ENCODE measurements around the gene ZCCHC24.

ZCCHC24 gene

DNA sequence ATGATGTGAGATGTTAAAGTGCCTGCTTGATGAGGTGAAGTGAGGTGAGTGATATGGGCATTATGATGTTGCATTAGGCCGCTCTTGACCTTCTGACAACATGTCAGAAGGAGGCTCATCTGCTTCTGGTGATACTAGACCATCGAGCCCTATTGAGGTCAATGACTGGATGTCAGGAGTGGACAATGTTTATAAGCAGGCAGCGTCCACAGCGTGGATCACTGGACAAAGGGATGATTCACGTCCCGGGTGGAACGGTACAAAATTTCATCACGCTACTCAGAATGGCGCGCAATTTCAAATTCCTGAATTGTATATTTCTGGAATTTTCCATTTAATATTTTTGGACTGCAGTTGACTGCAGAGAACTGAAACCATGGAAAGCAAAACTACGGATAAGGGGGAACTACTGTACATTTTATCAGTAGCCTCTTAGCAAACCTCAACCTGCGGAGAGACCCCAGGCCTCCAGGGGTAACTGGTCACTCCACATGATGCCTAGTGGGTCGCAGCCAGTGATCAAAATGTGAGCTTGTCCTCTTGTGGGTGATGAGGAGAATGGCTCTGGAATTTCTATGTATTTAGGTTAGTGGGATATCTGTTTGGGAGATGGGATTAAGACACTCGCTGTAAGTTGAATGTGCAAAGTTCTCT is 5.7 kb upstream of the ZCCHC24 start:
- H3K4me1 ChIP-seq (ENCODE audit: insufficient read depth, low read length, severe bottlenecking) = peaks cover under 1% of the 10 kb centered on the region
- H4K20me1 ChIP-seq (ENCODE audit: insufficient read depth, low read length) = no peaks in the 10 kb centered on the region
- no peak overlapping the region for H3K9ac ChIP-seq (ENCODE audit: low read length)
- no peak for TF ChIP-seq EZH2 (IDR thresholded peaks at IDR 0.05; ENCODE audit: borderline replicate concordance, low read length)
- TF ChIP-seq, protein P1, sequence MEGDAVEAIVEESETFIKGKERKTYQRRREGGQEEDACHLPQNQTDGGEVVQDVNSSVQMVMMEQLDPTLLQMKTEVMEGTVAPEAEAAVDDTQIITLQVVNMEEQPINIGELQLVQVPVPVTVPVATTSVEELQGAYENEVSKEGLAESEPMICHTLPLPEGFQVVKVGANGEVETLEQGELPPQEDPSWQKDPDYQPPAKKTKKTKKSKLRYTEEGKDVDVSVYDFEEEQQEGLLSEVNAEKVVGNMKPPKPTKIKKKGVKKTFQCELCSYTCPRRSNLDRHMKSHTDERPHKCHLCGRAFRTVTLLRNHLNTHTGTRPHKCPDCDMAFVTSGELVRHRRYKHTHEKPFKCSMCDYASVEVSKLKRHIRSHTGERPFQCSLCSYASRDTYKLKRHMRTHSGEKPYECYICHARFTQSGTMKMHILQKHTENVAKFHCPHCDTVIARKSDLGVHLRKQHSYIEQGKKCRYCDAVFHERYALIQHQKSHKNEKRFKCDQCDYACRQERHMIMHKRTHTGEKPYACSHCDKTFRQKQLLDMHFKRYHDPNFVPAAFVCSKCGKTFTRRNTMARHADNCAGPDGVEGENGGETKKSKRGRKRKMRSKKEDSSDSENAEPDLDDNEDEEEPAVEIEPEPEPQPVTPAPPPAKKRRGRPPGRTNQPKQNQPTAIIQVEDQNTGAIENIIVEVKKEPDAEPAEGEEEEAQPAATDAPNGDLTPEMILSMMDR (IDR thresholded peaks at IDR 0.05; ENCODE audit: low read length) = no peak
- no peaks in the 10 kb centered on the region for H3K36me3 ChIP-seq (ENCODE audit: insufficient read depth, low read length)
- no peaks in the 10 kb centered on the region for H3K9me3 ChIP-seq (ENCODE audit: low read length)
- H3K79me2 ChIP-seq (ENCODE audit: insufficient read depth, low read length) = no peaks in the 10 kb centered on the region
- no peak overlapping the region for H2AFZ ChIP-seq (ENCODE audit: low read length)
- H3K4me2 ChIP-seq (ENCODE audit: low read length) = no peak overlapping the region
- no peaks in the 10 kb centered on the region for H3K9me2 ChIP-seq (ENCODE audit: low read depth, low read length)
- no peaks in the 10 kb centered on the region for H3K27me3 ChIP-seq (ENCODE audit: insufficient read depth, low read length)
- no peak overlapping the region for H3K27ac ChIP-seq (ENCODE audit: low read depth, low read length, poor library complexity, severe bottlenecking)
- H3F3A ChIP-seq (ENCODE audit: insufficient read depth, low read length) = no peaks in the 10 kb centered on the region
- no peak overlapping the region for H3K4me3 ChIP-seq (ENCODE audit: low read depth, low read length, poor library complexity, severe bottlenecking)

- Histone ChIP-seq H4K20me1 (ENCODE audit: insufficient read depth, low read length) (no peaks in the 10 kb centered on the region), H3K36me3 (ENCODE audit: insufficient read depth, low read length) (no peaks in the 10 kb centered on the region), H2AFZ (ENCODE audit: low read length) (no peak overlapping the region), H3K4me1 (ENCODE audit: insufficient read depth, low read length, severe bottlenecking) (peaks cover 8% of the 10 kb centered on the region), H3K4me2 (ENCODE audit: low read length) (no peak overlapping the region), H3K79me2 (ENCODE audit: insufficient read depth, low read length) (no peaks in the 10 kb centered on the region), H3K9ac (ENCODE audit: low read length) (no peak overlapping the region), H3K9me2 (ENCODE audit: low read depth, low read length) (no peaks in the 10 kb centered on the region), H3K27ac (ENCODE audit: low read depth, low read length, poor library complexity, severe bottlenecking) (no peak overlapping the region), H3K27me3 (ENCODE audit: insufficient read depth, low read length) (no peaks in the 10 kb centered on the region), H3F3A (ENCODE audit: insufficient read depth, low read length) (no peaks in the 10 kb centered on the region), H3K9me3 (ENCODE audit: low read length) (no peaks in the 10 kb centered on the region), H3K4me3 (ENCODE audit: low read depth, low read length, poor library complexity, severe bottlenecking) (no peak overlapping the region)
- TF ChIP-seq, protein P1 (IDR thresholded peaks at IDR 0.05; ENCODE audit: low read length) = no peak
- no peak for TF ChIP-seq EZH2 (IDR thresholded peaks at IDR 0.05; ENCODE audit: borderline replicate concordance, low read length)
Observed at GRCh38 chr10:79449181-79450146, 4.0 kb upstream of the ZCCHC24 start.

DNA sequence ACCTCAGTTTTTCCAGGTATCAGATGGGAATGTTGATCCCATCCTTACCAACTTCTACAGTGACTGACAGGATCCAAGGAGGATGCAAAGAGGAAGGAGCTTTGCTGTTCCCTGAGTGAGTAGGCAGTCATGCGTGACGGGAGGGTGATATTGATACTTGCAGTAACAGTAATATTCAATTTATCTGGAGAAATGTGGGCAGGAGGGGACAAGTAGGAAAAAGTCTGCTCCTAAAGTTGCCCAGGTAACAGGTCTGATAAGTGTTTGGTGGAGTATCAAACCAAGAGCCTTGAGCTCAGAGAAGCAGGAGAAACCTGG is 3.3 kb upstream of the ZCCHC24 start:
- peaks cover 15% of the 10 kb centered on the region for H3K4me1 ChIP-seq (ENCODE audit: insufficient read depth, low read length, severe bottlenecking)

More for the DNA sequence above, 3.3 kb upstream of the ZCCHC24 start:
- Histone ChIP-seq H3K27me3 (ENCODE audit: insufficient read depth, low read length) (peaks cover 6% of the 10 kb centered on the region; the same call in 1 of the 2 replicates), H3K36me3 (ENCODE audit: insufficient read depth, low read length) (no peaks in the 10 kb centered on the region), H3K4me3 (ENCODE audit: low read depth, low read length, poor library complexity, severe bottlenecking) (no peak overlapping the region), H3K27ac (ENCODE audit: low read depth, low read length, poor library complexity, severe bottlenecking) (no peak overlapping the region), H2AFZ (ENCODE audit: low read length) (no peak overlapping the region), H3K4me2 (ENCODE audit: low read length) (no peak overlapping the region), H3K9ac (ENCODE audit: low read length) (no peak overlapping the region), H3K79me2 (ENCODE audit: insufficient read depth, low read length) (no peaks in the 10 kb centered on the region), H3K9me2 (ENCODE audit: low read depth, low read length) (no peaks in the 10 kb centered on the region), H4K20me1 (ENCODE audit: insufficient read depth, low read length) (no peaks in the 10 kb centered on the region), H3F3A (ENCODE audit: insufficient read depth, low read length) (no peaks in the 10 kb centered on the region), H3K9me3 (ENCODE audit: low read length) (no peaks in the 10 kb centered on the region)
- TF ChIP-seq EZH2 (IDR thresholded peaks at IDR 0.05; ENCODE audit: borderline replicate concordance, low read length) = no peak
- TF ChIP-seq, protein P1 (IDR thresholded peaks at IDR 0.05; ENCODE audit: low read length) = no peak
